ENCODE results near the gene TCERG1.

- TF ChIP-seq EZH2 (IDR thresholded peaks at IDR 0.05; ENCODE audit: borderline replicate concordance, insufficient read depth, low read depth, low read length, poor library complexity, severe bottlenecking): no peak
- no peak for TF ChIP-seq CTCF (IDR thresholded peaks at IDR 0.05)
Measured at GRCh38 chr5:146513462-146513861, 66.3 kb downstream of the TCERG1 start.
